Vagina (tissue), 2 donors: Measurements from ENCODE around the gene MINDY4.

Experiments
- POLR2A ChIP-seq, 2 donors: fragments of 450-650 bp; IDR thresholded peaks; one replicate each; pipeline ENCODE4 v1.6.1; 2017; ENCODE audit warnings: antibody characterized with exemption in 2 of 2, mild to moderate bottlenecking in 2 of 2, moderate library complexity in 2 of 2
- POLR2AphosphoS5 ChIP-seq, 2 donors: sonication (generic); formaldehyde crosslinking; IDR thresholded peaks; one replicate each; pipeline ENCODE4 v1.9.0; 2017; ENCODE audit warnings: antibody characterized with exemption in 2 of 2, mild to moderate bottlenecking in 2 of 2, low read depth in 1 of 2; ENCODE audit not compliant: insufficient read depth in 1 of 2
- TF ChIP-seq, protein P1 (sequence below), 3 experiments: fragments of 450-650 bp in 2 of 3; fragments of 200-600 bp in 1 of 3; sonication (generic) in 1 of 3; IDR thresholded peaks; one replicate each; pipeline ENCODE4 v1.5.1; 2017 to 2019; ENCODE audit warnings: antibody characterized with exemption in 3 of 3, mild to moderate bottlenecking in 2 of 3, moderate library complexity in 2 of 3

DNA sequence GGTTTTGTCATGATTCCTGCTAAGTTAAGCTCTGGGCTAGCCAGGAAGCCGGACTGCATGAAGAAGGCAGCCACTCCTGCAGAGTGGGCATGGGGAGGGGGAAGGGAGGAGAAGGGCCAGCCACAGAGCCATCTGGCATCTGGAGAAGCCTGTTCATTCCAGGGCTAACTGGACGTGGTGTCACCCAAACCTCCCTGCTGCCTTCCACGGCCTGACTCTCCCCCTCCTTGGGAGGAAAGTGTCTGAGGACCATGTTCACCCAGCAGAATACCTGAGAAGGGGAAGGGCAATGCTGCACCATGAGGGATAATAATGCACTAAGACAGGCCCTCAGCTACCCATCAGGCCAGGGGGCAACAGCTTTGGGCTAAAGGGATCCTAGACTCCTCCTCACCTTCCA lies 155.8 kb downstream of the MINDY4 start:
- no peak for TF ChIP-seq POLR2A (IDR thresholded peaks at IDR 0.05)
- TF ChIP-seq, protein P1, sequence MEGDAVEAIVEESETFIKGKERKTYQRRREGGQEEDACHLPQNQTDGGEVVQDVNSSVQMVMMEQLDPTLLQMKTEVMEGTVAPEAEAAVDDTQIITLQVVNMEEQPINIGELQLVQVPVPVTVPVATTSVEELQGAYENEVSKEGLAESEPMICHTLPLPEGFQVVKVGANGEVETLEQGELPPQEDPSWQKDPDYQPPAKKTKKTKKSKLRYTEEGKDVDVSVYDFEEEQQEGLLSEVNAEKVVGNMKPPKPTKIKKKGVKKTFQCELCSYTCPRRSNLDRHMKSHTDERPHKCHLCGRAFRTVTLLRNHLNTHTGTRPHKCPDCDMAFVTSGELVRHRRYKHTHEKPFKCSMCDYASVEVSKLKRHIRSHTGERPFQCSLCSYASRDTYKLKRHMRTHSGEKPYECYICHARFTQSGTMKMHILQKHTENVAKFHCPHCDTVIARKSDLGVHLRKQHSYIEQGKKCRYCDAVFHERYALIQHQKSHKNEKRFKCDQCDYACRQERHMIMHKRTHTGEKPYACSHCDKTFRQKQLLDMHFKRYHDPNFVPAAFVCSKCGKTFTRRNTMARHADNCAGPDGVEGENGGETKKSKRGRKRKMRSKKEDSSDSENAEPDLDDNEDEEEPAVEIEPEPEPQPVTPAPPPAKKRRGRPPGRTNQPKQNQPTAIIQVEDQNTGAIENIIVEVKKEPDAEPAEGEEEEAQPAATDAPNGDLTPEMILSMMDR (IDR thresholded peaks at IDR 0.05): no peak
- TF ChIP-seq POLR2AphosphoS5 (IDR thresholded peaks at IDR 0.05; ENCODE audit: insufficient read depth in 1 of 2, low read depth in 1 of 2): no peak
